HUES48 (cell line): ENCODE measurements around the gene KRT20.

ENCODE experiments used
- H3K27ac ChIP-seq: one replicate; pipeline ENCODE4 v1.7.0; 2013; ENCODE audit warnings: low read depth, low read length, inconsistent platforms
- H3K27me3 ChIP-seq: 2 replicates; pipeline ENCODE4 v1.6.1; 2013; ENCODE audit warnings: mild to moderate bottlenecking, low read length; ENCODE audit not compliant: control insufficient read depth, insufficient read depth
- H3K36me3 ChIP-seq: 2 replicates; pipeline ENCODE4 v1.6.1; 2013; ENCODE audit warnings: low read length; ENCODE audit not compliant: control insufficient read depth, insufficient read depth
- H3K4me1 ChIP-seq: 2 replicates; pipeline ENCODE4 v1.6.1; 2013; ENCODE audit warnings: mild to moderate bottlenecking, low read length; ENCODE audit not compliant: control insufficient read depth, insufficient read depth
- H3K4me3 ChIP-seq: 2 replicates; pipeline ENCODE4 v1.5.1; 2013; ENCODE audit warnings: mild to moderate bottlenecking, low read depth, low read length
- H3K9ac ChIP-seq: 2 replicates; pipeline ENCODE4 v1.6.1; 2013; ENCODE audit warnings: mild to moderate bottlenecking, low read depth, low read length, moderate library complexity
- H3K9me3 ChIP-seq: 2 replicates; pipeline ENCODE4 v1.6.1; 2013; ENCODE audit warnings: low read length; ENCODE audit not compliant: control insufficient read depth, insufficient read depth

The KRT20 gene

DNA sequence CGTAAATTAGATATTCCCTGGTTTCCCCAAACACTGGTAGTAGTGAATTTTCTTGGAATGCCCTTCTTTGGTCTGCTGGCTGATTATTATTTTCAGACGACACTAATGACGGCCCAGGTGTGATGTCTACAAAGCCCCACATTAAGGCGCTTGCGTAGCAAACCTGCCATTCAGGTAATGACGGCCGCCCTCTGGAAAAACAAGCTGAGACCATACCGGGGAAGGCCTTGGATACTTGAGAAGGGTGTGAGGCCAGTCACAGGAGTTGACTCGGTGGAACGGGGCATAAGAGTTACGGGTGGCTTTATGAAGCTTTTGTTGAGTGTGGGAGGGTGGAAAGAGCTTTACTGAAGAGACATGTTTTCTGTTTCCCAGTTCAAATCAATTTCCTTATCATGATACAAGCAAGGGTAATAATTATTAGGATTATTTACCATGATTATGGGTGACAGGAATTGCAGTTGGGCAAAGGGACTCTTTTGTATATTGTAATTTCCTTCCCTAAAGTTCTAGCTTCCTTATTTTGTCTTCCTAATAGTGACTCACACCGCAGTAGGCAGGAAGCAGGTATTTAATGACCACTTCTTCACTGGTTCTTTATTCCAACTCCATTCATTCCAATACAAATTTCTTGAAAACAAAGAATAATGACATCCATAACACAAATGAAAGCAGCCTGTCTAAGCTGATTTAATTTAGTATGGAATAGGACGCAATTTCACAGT lies 27.6 kb upstream of the KRT20 start:
- Histone ChIP-seq H3K9ac (no peak overlapping the region), H3K9me3 (no peaks in the 10 kb centered on the region), H3K36me3 (no peaks in the 10 kb centered on the region), H3K27ac (no peak overlapping the region), H3K4me1 (no peaks in the 10 kb centered on the region; the same call in 1 of the 2 replicates), H3K4me3 (no peak overlapping the region), H3K27me3 (no peaks in the 10 kb centered on the region)

DNA sequence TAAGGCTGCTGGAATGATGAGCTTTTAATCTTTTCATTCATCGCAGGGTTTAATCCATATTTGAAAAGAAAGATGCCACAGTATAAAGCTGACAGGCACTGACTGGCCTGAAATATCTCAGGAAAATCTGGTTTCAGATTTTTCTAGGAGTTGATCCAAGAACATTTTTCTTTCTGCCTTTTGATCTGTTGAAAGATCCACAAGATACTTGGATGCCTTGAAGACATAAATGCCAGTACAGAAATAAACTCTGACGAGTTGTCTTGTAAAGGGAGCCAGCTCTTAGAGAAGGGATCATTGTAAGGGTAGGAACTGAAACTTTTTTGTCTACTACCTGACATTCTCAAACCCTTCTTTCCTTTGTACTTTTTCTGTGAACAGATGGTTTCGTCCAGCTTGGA lies 25.4 kb upstream of the KRT20 start:
- H3K27me3 ChIP-seq = no peaks in the 10 kb centered on the region
- H3K4me3 ChIP-seq = no peak overlapping the region
- no peaks in the 10 kb centered on the region; the same call in 1 of the 2 replicates for H3K4me1 ChIP-seq
- no peak overlapping the region for H3K27ac ChIP-seq
- no peaks in the 10 kb centered on the region for H3K36me3 ChIP-seq
- H3K9me3 ChIP-seq = no peaks in the 10 kb centered on the region
- H3K9ac ChIP-seq = no peak overlapping the region

DNA sequence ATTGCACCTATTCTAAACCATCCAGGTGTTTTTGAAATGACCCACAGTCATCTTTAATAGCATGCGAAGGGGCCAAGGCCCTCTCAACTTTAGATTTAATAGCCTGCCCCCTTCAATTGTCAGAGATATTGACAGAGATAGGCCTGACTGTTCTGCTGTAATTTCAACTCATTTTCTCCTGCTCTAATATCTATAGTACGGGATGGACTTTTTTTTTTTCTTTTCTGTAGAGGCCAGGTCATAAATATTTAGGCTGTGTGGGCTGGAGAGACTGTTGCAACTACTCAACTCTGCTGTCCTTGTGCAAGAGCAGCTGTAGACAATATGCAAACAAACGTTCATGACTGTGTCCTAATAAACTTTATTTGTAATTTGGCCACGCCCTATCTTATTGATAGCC lies 24.7 kb upstream of the KRT20 start:
- Histone ChIP-seq H3K4me3 (no peak overlapping the region), H3K36me3 (no peaks in the 10 kb centered on the region), H3K27me3 (no peaks in the 10 kb centered on the region), H3K27ac (no peak overlapping the region), H3K4me1 (no peaks in the 10 kb centered on the region; the same call in 1 of the 2 replicates), H3K9ac (no peak overlapping the region), H3K9me3 (no peaks in the 10 kb centered on the region)

DNA sequence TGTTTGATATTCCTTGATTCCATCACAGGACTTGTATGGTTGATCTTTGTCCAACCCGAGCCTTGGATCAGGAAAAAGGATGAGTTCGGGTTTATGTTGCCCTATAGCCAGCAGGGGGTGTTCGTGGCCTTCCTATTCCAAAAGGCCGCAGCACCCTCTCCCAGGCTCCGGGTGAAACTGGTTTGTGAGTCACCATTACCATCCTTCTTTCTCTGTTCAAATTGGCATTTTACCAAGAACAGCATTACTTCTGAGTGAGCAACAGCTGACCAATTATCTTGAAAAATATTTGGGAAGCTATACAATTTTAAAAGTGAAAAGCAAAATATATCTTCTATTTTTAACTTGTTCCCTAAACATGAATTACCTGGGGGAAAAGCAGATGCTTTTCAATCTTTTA lies 24.3 kb upstream of the KRT20 start:
- H3K9ac ChIP-seq = no peak overlapping the region
- no peak overlapping the region for H3K27ac ChIP-seq
- no peaks in the 10 kb centered on the region for H3K36me3 ChIP-seq
- H3K4me3 ChIP-seq = no peak overlapping the region
- H3K9me3 ChIP-seq = no peaks in the 10 kb centered on the region
- no peaks in the 10 kb centered on the region; the same call in none of the 2 replicates for H3K4me1 ChIP-seq
- no peaks in the 10 kb centered on the region for H3K27me3 ChIP-seq

DNA sequence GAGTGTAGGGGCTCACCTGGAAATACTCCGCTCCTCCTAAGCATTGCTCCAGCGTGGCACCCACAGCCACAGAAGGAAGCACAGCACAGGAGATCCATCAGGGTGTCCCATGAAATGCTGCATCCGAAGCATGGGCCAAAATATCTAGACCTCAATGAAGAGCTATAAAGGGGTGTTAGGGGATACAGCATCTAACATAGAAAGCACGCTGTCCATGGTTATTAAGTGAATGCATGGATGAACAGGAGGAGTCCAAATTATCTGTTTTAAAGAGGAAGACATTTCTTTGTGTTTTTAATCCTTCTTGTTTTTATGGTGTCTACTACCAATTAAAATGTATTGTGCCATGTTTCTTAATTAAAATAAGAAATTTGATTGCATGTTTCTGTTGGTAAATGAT lies 21.6 kb upstream of the KRT20 start:
- Histone ChIP-seq H3K27ac (no peak overlapping the region), H3K9ac (no peak overlapping the region), H3K36me3 (no peaks in the 10 kb centered on the region), H3K27me3 (no peaks in the 10 kb centered on the region), H3K9me3 (no peaks in the 10 kb centered on the region), H3K4me1 (peaks cover 7% of the 10 kb centered on the region), H3K4me3 (no peak overlapping the region)

GRCh38 chr17:40905370-40905769 lies 20.3 kb upstream of the KRT20 start:
- H3K36me3 ChIP-seq = no peaks in the 10 kb centered on the region
- H3K27ac ChIP-seq = no peak overlapping the region
- H3K9ac ChIP-seq = no peak overlapping the region
- no peaks in the 10 kb centered on the region for H3K27me3 ChIP-seq
- H3K4me3 ChIP-seq = no peak overlapping the region
- H3K9me3 ChIP-seq = no peaks in the 10 kb centered on the region
- peaks cover 7% of the 10 kb centered on the region for H3K4me1 ChIP-seq

GRCh38 chr17:40903129-40903847 lies 18.2 kb upstream of the KRT20 start:
- H3K9ac ChIP-seq = no peak overlapping the region
- H3K27me3 ChIP-seq = no peaks in the 10 kb centered on the region
- H3K4me3 ChIP-seq = no peak overlapping the region
- H3K36me3 ChIP-seq = no peaks in the 10 kb centered on the region
- peaks cover 7% of the 10 kb centered on the region; the same call in 1 of the 2 replicates for H3K4me1 ChIP-seq
- H3K27ac ChIP-seq = peak overlapping the region; percentile 82
- no peaks in the 10 kb centered on the region for H3K9me3 ChIP-seq

DNA sequence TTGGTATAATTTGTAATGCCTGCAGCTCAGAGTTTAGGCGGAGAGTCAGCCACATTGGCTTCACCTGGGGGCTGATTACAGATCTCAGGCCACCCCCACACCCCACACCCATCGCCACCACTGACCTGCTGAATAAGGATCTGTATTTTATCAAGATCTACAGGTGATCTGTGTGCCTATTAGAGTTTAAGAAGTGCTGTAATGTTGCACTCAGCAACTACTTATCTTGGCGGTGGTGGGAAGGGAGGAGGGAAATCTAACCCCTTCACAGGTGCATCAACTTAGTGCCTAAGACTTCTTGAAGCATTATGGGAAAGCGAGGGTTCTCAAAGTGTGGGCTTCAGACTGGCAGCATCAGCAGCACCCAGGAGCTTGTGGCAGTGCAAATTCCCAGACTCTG lies 17.5 kb upstream of the KRT20 start:
- Histone ChIP-seq H3K36me3 (no peaks in the 10 kb centered on the region), H3K27me3 (no peaks in the 10 kb centered on the region), H3K9ac (no peak overlapping the region), H3K4me3 (no peak overlapping the region), H3K9me3 (no peaks in the 10 kb centered on the region), H3K27ac (peak overlapping the region; percentile 82), H3K4me1 (peaks cover 7% of the 10 kb centered on the region; the same call in 1 of the 2 replicates)

- Histone ChIP-seq H3K27ac (peak overlapping the region; percentile 82), H3K4me1 (peaks cover 7% of the 10 kb centered on the region; the same call in 1 of the 2 replicates), H3K9me3 (no peaks in the 10 kb centered on the region), H3K4me3 (no peak overlapping the region), H3K27me3 (no peaks in the 10 kb centered on the region), H3K9ac (no peak overlapping the region), H3K36me3 (no peaks in the 10 kb centered on the region)
These were observed 17.0 kb upstream of the KRT20 start for GRCh38 chr17:40901981-40902474.

GRCh38 chr17:40900809-40901356 lies 15.8 kb upstream of the KRT20 start:
- Histone ChIP-seq H3K9ac (no peak overlapping the region), H3K4me3 (no peak overlapping the region), H3K36me3 (no peaks in the 10 kb centered on the region), H3K9me3 (no peaks in the 10 kb centered on the region), H3K27ac (no peak overlapping the region), H3K4me1 (peaks cover 7% of the 10 kb centered on the region; the same call in 1 of the 2 replicates), H3K27me3 (no peaks in the 10 kb centered on the region)
